Activated gamma-delta T cell treated with anti-CD3 and anti-CD28 coated beads, Interleukin-2, amount 50 U/mL, for 16 hours (primary cell): ENCODE measurements around the gene STAT3.

Experiments used
- DNase-seq: peaks from one replicate; pipeline ENCODE4 v3.0.0-alpha.2; 2020; ENCODE audit warnings: low read depth

The STAT3 gene

DNA sequence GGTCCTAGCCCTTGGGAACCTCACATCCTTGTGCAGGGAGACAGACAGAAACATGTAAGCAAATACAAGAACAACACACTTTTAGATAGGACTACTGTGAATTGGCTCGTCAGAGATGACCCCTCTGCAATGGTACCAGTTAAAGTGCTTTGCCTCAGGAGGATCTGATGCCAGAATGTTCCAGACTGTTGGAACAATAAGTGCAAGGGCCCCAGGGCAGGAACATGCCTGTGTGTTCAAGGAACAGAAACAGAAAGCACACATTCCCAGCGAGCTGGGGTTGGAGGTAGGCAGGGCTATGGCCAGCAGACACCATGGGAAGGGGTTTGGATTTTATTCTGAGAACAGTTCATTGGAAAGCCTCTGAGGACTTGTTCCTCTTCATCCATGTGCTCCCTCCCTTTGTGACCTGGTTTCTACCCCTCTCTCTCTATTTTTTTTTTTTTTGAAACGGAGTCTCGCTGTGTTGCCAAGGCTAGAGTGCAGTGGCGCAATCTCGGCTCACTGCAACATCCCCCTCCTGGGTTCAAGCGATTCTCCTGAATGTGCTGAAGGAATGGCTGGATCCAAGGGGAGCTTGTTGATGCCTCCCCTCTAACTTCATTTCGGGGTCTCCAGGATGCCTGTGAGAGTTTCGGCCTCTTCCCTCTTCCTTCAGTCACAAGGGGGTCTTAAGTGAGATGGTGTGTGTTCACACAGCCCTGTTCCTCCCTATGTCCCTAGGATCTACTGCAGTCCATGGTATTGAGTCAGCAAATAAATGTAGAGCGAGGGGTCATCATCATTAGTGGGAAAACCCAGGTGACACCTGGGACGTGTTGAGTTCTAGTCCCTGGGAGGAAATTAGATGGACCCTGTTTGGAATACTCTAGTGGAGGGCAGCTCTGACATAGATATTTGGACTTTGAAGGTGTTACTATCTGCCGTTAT lies 93.5 kb downstream of the STAT3 start:
- DNase-seq, result no peak

DNA sequence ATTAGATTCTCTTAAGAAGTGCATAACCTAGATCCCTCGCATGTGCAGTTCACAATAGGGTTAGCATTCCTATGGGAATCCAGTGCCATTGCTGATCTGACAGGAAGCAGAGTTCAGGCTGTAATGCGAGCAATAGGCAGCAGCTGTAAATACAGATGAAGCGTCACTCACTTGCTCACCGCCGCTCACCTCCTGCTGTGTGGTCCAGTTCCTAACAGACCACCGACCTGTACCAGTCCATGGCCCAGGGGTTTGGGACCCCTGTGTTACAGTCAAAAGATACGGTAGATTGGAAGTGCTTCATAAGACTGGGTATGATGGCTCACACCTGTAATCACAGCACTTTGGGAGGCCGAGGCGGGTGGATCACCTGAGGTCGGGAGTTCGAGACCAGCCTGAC lies 97.1 kb downstream of the STAT3 start:
- no peak for DNase-seq

DNA sequence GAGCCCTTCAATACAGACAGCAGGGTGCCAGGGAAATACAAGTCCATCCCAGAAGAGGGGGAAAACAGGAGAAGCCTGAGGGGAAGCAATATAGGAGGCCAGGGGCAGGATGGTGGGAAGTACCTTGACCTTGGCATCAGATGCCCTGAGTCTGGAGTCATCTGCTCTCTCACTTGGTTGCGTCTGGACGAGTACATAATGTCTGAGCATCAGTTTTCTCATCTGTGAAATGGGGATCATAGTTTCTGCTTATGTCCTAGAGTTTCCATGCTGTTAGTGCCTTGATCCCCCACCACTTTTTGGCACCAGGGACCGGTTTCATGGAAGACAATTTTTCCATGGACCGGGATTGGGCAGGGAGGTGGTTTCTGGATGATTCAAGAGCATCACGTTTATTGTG lies 97.7 kb downstream of the STAT3 start:
- DNase-seq, result no peak

DNA sequence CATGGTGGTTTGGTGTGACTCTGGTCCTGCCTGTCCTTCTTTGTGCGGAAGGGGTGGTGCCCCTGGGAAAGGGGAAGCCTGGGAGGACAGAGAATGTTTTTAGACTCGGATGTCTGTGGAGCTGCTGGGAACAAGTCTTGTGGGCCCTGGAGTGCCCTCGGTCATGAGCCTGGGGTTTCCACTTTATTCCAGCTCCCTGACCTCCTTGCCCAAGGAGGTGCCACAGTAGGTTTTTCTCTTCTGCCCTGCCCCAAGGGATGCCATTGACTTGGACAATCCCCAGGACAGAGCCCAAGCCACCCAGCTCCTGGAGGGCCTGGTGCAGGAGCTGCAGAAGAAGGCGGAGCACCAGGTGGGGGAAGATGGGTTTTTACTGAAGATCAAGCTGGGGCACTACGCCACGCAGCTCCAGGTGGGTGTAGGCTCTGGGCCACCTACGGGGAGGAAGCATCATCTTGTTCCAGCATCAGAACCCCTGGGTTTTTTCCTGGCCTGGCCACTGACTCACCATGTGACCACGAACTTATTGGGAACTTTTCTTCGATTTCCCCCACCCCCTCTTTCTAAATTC lies 98.5 kb downstream of the STAT3 start:
- peak; percentile 46 for DNase-seq

DNA sequence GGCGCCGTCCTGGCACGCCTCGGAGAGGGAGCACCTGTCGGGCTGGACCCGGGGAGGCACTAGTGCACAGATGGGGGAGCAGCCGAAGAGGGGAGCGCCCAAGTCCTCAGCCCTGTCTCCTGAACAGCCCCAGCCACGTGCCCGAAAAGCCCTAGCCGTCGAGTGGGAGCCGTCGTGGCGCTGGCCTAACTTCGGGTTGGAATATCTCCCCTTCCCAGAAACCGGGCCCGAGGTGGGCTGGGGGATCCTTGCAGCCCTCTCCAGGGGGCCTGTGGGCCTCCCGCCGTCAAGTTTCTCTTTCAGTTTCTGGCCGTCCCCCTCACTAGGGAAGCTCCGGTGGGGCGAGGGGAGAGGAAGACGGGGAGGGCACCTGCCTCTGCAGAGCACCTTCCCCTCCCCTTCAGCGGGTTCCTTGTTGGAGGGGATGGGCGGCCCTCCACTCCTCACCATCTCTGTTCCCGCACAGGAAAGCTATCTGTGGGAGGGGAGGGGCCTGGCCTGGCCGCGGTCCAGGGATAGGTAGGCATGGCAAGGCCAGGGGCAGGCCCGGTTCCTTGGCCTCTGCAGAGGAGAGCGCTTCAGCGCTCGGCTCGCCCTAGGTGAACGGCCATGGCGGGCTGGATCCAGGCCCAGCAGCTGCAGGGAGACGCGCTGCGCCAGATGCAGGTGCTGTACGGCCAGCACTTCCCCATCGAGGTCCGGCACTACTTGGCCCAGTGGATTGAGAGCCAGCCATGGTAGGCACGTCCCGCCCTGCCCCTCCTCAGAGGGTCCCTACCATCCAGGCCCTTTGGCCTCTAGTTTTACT lies 99.2 kb downstream of the STAT3 start:
- peak; percentile 40 for DNase-seq

DNA sequence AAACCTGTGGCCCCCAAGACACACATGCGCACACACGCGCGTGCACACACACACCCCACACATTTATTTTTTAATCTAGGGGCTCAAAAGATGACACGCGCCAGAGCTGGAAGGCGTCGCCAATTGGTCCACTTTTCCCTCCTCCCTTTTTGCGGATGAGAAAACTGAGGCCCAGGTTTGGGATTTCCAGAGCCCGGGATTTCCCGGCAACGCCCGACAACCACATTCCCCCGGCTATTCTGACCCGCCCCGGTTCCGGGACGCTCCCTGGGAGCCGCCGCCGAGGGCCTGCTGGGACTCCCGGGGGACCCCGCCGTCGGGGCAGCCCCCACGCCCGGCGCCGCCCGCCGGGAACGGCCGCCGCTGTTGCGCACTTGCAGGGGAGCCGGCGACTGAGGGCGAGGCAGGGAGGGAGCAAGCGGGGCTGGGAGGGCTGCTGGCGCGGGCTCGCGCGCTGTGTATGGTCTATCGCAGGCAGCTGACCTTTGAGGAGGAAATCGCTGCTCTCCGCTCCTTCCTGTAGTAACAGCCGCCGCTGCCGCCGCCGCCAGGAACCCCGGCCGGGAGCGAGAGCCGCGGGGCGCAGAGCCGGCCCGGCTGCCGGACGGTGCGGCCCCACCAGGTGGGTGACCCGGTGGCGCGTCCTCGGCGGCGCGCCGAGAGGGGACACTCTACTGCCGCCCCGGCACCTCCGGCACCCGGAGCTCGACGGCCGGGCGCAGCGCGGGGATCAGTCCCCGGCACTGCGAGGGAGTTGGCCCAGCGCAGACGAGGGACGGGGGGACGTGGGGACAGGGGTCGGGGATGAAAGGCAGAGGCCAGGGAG lies 100.1 kb downstream of the STAT3 start, which contains the start of gene STAT5A:
Gene STAT5A (plus strand): TSS at position 522 of the 826 bp plus-strand sequence. CDS start 914 bp downstream, outside the sequence.
- DNase-seq, result peak; percentile 75

DNA sequence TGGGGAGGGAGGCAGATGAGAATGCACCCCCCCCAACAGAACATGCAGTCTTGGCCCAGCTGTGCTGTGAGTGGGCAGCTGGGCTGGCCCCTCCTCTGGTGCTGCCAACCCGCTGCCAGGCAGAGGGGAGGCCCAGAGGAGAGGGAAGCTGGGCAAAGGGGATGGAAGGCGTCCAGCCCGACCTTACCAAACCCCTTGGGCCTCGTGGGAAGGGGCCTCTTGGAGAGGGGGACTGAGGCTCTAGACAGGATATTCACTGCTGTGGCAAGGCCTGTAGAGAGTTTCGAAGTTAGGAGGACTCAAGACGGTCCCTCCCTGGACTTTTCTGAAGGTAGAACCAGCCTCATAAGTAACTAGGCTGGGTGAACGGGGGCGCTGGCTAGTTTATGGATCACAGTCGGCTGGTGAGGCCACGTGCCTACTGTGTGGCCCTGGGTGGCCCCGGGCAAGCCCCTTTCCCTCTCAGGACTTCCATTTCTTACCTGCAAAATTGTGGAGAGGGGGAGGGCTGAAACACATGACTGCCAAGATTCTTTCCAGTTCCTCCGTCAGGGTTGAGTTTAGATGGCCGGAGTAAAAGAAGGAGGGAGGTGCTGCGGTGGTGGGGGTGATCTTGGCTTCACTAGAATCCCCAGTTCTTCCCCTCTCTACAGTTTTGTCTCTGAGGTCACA lies 100.8 kb downstream of the STAT3 start:
- DNase-seq, result peak; percentile 35

DNA sequence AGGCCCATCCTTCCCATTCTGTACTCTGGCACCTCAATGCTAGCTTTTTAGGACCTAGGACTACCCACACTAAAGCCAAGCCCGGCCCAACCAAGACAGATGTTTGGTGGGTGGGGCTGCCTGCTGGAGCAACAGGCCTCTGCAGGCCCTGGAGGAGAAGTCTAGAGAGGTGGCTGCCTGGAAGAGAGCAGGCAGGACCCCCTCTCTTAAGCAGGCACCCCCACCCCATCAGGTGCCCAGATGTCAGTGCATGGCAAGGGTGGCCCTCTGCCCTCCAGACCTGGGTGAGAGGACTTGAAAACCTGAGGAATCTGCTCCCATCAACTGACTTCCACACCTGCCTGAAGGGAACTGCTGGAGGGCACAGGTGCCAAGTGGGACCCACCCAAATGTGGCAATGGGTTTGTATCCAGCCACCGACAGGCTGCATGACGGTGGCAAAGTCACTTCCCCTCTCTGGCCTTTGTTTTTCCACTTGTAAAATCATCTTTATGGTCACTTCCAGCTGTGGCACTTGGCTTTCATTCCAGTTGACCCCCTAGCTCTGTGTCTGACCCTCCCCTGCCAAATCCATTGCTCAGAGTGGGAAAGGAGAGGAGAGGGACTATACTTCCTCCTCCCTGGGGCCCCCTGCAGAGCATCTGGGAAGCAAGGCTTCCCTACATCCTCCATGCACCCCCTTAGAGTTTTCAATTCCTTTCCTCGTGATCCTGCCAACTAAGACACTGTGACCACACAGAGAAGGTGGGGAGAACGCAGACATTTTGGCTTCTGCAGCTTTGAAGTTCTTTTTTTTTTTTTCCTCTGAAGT lies 101.6 kb downstream of the STAT3 start:
- DNase-seq, result no peak

DNA sequence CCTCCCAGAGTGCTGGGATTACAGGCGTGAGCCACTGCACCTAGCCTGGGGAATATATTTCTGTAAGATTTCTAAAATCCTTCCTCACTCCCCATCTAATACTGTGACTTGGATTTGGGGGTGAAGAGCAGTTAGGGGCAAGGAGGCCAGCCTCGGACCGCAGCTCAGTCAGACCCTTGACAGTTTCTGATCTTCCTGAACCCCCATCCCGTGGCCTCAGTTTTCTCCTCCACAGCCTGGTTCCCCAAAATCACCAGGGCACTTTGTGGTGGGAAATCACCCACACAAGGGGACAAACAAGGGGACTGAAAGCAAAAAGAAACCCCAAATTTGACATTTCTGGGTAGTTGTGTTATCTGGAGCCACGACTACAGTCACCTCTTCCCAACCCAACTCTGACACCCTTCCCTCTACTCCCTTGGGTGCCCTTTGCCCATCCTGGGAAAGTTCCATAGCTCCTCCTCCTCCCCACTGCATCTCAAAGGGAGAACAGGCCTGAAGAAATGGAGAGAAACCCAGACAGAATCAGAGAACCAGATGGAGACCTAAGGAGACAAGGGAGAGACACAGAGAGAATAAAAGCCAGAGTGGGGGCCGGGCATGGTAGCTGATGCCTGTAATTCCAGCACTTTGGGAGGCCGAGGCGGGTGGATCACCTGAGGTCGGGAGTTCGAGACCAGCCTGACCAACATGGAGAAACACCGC lies 102.7 kb downstream of the STAT3 start:
- DNase-seq, result no peak

DNA sequence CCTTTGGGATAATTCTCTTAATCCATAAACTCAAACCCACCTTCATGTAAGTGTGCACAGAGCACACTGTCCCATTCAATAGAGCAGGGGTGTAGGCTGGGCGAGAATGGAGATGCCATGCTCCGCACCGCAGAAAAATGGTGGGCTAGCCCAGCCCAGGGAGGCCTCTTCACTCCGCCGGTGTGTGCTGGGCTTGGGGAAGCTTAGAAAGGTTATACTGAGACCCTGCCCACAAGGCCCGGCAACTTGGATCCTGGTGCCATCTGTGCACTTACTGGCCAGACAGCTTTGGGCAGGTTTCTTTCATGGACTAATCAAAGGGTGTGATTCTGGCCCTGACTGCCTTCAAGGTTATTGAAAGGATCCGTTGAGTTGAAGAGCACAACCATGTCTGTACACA lies 103.7 kb downstream of the STAT3 start:
- DNase-seq, result no peak

DNA sequence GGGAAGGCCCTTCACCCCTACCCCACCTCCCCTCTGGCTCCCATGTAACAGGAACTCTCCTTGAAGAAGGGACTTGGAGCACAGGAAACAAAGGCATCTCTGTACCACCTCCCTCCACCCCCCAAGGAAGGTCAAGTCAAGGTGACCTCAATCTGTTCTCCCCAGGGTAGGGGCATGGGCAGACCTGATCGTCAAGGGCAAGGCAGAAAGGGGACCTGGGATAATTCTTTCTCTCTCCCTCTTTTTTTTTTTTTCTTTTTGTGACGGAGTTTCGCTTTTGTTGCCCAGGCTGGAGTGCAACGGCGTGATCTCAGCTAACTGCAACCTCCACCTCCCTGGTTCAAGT lies 104.2 kb downstream of the STAT3 start:
- no peak for DNase-seq

DNA sequence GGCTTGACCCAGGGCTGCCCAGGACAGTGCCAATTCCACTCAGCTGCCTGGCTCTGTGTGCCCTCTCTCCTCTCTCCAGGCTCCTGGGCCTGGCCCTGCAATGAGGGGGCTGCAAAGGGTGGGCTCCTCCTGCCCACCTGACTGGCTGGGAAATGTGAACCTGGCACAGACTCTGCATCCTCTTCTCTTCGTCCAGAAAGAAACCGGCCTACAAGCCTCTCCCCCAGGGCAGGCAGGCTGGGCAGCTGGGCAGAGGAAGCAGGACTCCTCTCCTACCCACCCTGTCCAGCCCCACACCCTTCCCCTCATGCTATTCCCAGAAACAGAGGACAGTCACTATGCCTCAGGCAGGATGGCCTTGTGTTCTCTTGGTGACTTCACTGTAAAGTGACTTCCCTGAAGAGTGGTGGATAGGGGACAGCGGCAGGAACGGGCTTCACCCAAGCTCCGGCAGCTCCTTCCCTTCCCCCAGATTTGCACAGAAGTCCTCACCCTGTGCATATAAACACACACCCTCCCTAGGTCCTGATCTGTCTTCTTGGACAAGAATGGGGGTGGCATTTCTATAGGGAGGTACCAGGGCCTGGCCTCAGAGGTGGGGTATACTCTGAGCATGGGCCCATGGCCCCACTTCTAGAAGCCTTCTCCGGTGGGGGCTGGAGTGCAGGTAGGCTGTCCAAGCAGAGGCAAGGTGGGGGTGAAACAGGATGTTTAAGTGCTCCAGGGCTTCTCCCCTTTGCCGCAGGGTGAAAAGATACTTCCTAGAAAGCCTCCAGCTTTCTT lies 104.8 kb downstream of the STAT3 start:
- no peak for DNase-seq

DNA sequence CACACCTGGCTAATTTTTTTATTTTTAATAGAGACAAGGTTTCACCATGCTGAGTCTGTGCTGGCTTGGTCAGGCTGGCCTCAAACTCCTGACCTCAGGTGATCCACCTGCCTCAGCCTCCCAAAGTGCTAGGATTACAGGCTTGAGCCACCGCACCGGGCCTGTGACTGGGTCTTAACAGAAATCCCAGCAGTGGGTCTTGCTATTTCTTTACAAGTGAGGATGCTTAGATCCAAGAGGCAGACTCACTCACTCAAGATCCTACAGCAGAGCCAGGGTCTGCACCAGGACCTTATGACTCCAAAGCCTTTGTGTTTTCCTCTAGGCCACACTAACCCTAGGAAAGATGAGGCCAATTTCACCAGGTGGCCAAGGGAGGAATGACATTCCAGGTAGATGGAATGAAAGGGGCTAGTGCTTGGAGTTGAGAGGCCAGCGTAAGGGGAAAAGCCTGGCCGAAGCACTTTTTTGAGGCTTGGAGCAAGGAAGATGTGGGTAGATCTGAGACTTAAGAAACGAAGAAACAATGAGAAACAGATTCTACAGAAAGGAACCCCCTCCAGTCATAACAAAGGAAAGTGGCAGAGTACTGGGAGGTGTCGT lies 105.7 kb downstream of the STAT3 start:
- no peak for DNase-seq

DNA sequence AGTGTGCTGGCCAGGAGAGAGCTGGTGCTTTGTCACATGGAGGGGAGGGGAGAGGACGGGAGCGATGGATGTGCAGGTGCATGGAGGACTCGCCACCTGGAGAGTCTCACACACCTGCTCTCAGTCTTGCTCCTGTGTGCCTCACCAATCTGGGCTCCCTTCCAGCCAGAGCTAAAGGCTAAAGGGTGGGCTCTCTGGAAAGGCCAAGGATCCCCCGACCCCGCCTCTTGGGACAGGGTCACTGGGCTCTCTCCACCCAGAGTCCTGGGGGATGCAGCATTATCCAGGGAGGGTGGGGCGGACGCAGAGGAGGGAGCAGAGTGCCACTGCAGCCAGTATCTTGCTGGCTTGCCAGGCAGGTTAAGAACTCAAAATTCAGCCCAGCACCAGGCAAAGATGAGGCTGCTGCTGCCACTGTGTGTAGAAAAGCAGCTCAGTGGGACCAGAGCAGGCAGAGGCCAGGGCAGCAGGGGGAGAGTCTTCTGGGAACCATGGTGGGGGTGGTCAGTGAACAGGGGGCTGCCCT lies 106.6 kb downstream of the STAT3 start:
- no peak for DNase-seq

DNA sequence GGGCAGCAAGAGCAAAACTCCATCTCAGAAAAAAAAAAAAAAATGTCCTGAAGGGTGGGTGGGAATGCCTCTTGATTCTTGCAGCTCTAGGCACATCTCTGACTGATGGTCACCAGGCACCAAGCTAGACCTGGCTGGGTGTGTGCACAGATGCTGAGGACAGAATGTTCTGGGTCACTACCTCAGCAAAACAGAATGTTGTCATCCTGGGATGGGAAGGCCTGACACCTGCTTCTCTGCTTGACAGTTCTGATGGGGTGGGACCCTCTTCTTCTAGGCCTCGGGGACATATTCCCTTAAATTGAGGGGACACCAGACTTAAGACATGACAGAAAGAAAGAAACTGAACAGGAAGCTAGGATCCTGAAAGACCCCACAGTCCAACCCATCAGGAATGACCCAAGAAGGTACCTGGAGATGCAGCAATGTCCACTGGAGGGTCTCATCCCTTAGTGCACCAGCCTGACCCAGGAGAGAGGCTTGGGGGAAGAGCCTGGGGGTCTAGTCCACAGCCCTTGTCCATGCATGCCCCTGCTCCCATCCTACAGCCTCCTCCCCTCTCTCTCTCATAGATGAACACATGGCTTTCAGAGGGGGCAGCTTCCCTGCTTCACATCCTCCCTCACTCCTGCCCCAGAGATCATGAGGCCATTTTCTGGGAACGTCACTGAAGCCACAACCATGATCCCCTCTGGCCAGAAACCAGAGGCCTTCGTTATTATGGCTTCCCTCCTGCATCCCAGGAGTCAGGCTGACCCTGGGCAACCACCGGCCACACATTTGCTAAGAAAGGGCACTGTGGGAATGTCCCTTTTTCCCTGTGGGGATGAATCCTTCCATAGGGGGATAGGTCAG lies 108.2 kb downstream of the STAT3 start:
- no peak for DNase-seq

DNA sequence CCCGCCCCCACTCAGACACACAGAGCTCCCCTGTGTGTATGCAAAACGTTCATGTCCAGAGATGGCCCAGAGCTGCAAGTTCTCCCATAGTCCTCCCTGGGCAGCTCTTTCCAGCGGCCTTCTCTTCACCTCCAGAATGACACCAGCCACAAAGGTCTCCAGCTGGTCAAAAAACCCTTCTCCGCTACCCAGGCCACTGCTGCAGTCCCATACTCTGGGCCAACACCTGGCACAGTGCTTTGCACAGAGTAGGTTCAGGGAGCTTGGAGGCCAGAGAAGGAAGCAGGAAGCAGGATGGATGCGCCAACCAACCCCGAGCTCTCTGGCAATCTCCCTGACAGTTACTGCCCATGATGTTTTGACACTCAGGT lies 110.9 kb downstream of the STAT3 start:
- DNase-seq, result no peak

DNA sequence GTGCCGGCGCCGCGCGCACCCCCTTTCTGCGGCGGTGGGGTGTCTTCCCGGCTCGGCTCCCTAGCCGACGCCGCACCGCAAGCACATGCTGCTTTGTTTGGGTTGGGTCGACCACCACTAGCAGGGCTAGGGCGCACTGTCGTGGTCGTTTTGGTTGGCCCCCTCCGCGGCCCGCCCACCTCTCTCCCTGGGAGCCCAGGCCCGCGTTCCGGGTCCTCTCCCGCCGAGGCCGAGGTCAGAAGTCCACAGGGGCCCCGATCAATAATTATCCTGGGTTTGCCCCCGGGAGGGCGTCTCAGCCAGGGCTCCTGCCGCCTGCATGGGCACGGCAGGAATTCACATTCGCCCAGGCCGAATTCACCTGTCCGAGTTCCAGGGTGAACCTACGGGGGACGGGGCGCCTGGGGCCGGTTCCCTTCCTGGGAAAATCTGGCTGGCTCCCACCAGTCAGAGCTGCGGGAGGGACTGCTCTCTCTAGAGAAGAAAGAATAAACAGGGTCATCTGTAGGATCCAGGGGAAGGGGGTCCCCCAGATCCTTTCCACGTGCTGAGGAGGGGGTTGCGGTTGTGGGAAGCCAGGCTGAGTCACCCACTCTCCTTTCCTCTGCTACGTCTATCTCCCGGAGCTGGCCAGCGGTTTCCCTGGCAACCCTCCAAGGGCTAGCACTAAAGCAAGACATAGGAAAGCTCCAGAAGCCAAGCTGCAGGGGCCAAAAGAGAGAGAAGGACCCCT lies 111.5 kb downstream of the STAT3 start:
- DNase-seq, result no peak
